HepG2 (cell line): Measurements from ENCODE around the gene CNTRL. TPM values are rescaled to one million over a fixed set of nuclear protein-coding genes. Genes with fewer than 3 reads are reported as not detected.
A peak's percentile ranks its signal among the peaks of the same experiment; 100 is the strongest.

ENCODE experiments used
- ARID3A ChIP-seq: IDR thresholded peaks from 2 replicates; pipeline ENCODE4 v1.6.1; 2012; ENCODE audit warnings: low read depth, low read length, improper control_type of control experiment
- ARID5B ChIP-seq: IDR thresholded peaks from 2 replicates; pipeline ENCODE4 v1.4.0; 2020; ENCODE audit warnings: mild to moderate bottlenecking, missing genetic modification reagents
- ERF ChIP-seq: IDR thresholded peaks from 2 replicates; pipeline ENCODE4 v1.6.1; 2018; ENCODE audit warnings: missing biosample characterization, missing genetic modification reagents
- FIP1L1 ChIP-seq: fragments of 200-400 bp; formaldehyde crosslinking; IDR thresholded peaks from 2 replicates; pipeline ENCODE4 v1.6.1; 2018; ENCODE audit warnings: low read depth, mild to moderate bottlenecking, low read length, moderate library complexity, borderline replicate concordance; ENCODE audit not compliant: insufficient read depth
- FOXA3 ChIP-seq: IDR thresholded peaks from 2 replicates; pipeline ENCODE4 v1.6.1; 2016; ENCODE audit warnings: missing genetic modification reagents, missing compliant biosample characterization
- FOXK1 ChIP-seq: sonication (generic); formaldehyde crosslinking; IDR thresholded peaks from 2 replicates; pipeline ENCODE4 v1.4.0; 2020; ENCODE audit warnings: low read depth, missing genetic modification reagents, borderline replicate concordance
- FUBP1 ChIP-seq: sonication (generic); formaldehyde crosslinking; IDR thresholded peaks from 2 replicates; pipeline ENCODE4 v1.5.1; 2020; ENCODE audit warnings: missing genetic modification reagents, mild to moderate bottlenecking, borderline replicate concordance
- HNF4A ChIP-seq: sonication (generic); formaldehyde crosslinking; IDR thresholded peaks from 2 replicates; pipeline ENCODE4 v1.4.0; 2020; ENCODE audit warnings: missing genetic modification reagents
- HNRNPUL1 ChIP-seq: fragments of 200-400 bp; formaldehyde crosslinking; IDR thresholded peaks from 2 replicates; pipeline ENCODE4 v1.6.1; 2017; ENCODE audit warnings: low read depth, mild to moderate bottlenecking, low read length, moderate library complexity
- JUNB ChIP-seq: sonication (generic); formaldehyde crosslinking; IDR thresholded peaks from 2 replicates; pipeline ENCODE4 v1.8.0; 2022; ENCODE audit warnings: missing genetic modification reagents, mild to moderate bottlenecking, borderline replicate concordance
- KDM1A ChIP-seq: IDR thresholded peaks from 2 replicates; pipeline ENCODE4 v1.6.1; 2016; ENCODE audit warnings: missing compliant biosample characterization
- MIXL1 ChIP-seq: IDR thresholded peaks from 2 replicates; pipeline ENCODE4 v1.6.1; 2016
- NBN ChIP-seq: fragments of 450-650 bp; conservative IDR thresholded peaks from 2 replicates; pipeline ENCODE4 v1.6.1; 2017
- RAD21 ChIP-seq: fragments of 450-650 bp; formaldehyde crosslinking; IDR thresholded peaks from 2 replicates; pipeline ENCODE4 v1.5.0; 2020; ENCODE audit warnings: mild to moderate bottlenecking
- REXO4 ChIP-seq: sonication (generic); formaldehyde crosslinking; IDR thresholded peaks from 2 replicates; pipeline ENCODE4 v1.8.0; 2022; ENCODE audit warnings: missing genetic modification reagents, mild to moderate bottlenecking, borderline replicate concordance
- SATB2 ChIP-seq: sonication (generic); formaldehyde crosslinking; IDR thresholded peaks from 2 replicates; pipeline ENCODE4 v1.5.0; 2020; ENCODE audit warnings: missing genetic modification reagents
- SMC3 ChIP-seq: IDR thresholded peaks from 2 replicates; pipeline ENCODE4 v1.6.1; 2011; ENCODE audit warnings: low read length, improper control_type of control experiment
- ZBTB44 ChIP-seq: sonication (generic); formaldehyde crosslinking; IDR thresholded peaks from 2 replicates; pipeline ENCODE4 v1.4.0; 2020; ENCODE audit warnings: missing genetic modification reagents
- ZNF333 ChIP-seq: sonication (generic); formaldehyde crosslinking; IDR thresholded peaks from 2 replicates; pipeline ENCODE4 v1.4.0; 2020; ENCODE audit warnings: mild to moderate bottlenecking, missing genetic modification reagents, borderline replicate concordance
- ZNF441 ChIP-seq: sonication (generic); formaldehyde crosslinking; IDR thresholded peaks from 2 replicates; pipeline ENCODE4 v1.7.0; 2021; ENCODE audit warnings: missing genetic modification reagents, borderline replicate concordance
- ZNF446 ChIP-seq: sonication (generic); formaldehyde crosslinking; IDR thresholded peaks from 2 replicates; pipeline ENCODE4 v1.5.0; 2020; ENCODE audit warnings: mild to moderate bottlenecking, missing genetic modification reagents
- ZNF747 ChIP-seq: sonication (generic); formaldehyde crosslinking; IDR thresholded peaks from 2 replicates; pipeline ENCODE4 v1.8.1; 2023; ENCODE audit warnings: missing genetic modification reagents, mild to moderate bottlenecking, borderline replicate concordance
- ZNF792 ChIP-seq: IDR thresholded peaks from 2 replicates; pipeline ENCODE4 v1.6.1; 2016
- polyA plus RNA-seq, 8 experiments: library from polyadenylated mRNA; depleted of rRNA in 3 of 8; stranded (reverse) in 7 of 8; unstranded in 1 of 8; fragments of >200 nt; fragmentation: Illumina TruSeq in 4 of 8; extraction: Trizol in 4 of 8; gene quantifications; 2 replicates each; pipeline versions ENCODE4 v1.2.1 to v1.2.3, GENCODE V29; 2011 to 2016; ENCODE audit warnings: low read depth in 4 of 8, missing spikeins in 1 of 8, mixed read lengths in 1 of 8; ENCODE audit not compliant: insufficient read depth in 1 of 8
- total RNA-seq, 5 experiments: library from RNA; depleted of rRNA; stranded (reverse); fragments of >200 nt; fragmentation: Illumina TruSeq; extraction: Trizol; gene quantifications; 2 replicates each; pipeline ENCODE4 v1.2.3, GENCODE V29; 2016; ENCODE audit warnings: low read depth in 1 of 5

The CNTRL gene
- total and polyA plus RNA-seq, 2 of the 13 experiments (the other 11 are each of a cell fraction or from before 2014, with no cell fraction given): 7.5 to 11.8 TPM

GRCh38 chr9:121059998-121060636, 14.6 kb upstream of the CNTRL start (continued):
- peak; percentile 86 for TF ChIP-seq ARID3A
- no peak for TF ChIP-seq NBN
- TF ChIP-seq FUBP1 (CRISPR knock-in tag): no peak
- 0 out of 2 replicates have a peak, but pooled peaks have one; percentile 63 for TF ChIP-seq MIXL1
- peak; percentile 86 for TF ChIP-seq SMC3
- no peak for TF ChIP-seq ZNF792 (CRISPR knock-in tag)
- no peak for TF ChIP-seq HNF4A (CRISPR knock-in tag)
- peak; percentile 45; the same call in 1 of the 2 replicates for TF ChIP-seq RAD21
- TF ChIP-seq FOXA3 (CRISPR knock-in tag): 0 out of 2 replicates have a peak, but pooled peaks have one; percentile 23
- no peak for TF ChIP-seq FIP1L1
- TF ChIP-seq KDM1A (CRISPR knock-in tag): no peak
- TF ChIP-seq REXO4 (CRISPR knock-in tag): no peak
- TF ChIP-seq HNRNPUL1: no peak
- 0 out of 2 replicates have a peak, but pooled peaks have one; percentile 30 for TF ChIP-seq ERF
- TF ChIP-seq ZNF333 (CRISPR knock-in tag): no peak
- TF ChIP-seq FOXK1 (CRISPR knock-in tag): no peak
- no peak for TF ChIP-seq ZNF747 (CRISPR knock-in tag)
- TF ChIP-seq ARID5B (CRISPR knock-in tag): peak; percentile 45; the same call in 1 of the 2 replicates
- TF ChIP-seq SATB2 (CRISPR knock-in tag): 0 out of 2 replicates have a peak, but pooled peaks have one; percentile 53
- TF ChIP-seq JUNB (CRISPR knock-in tag): no peak
- TF ChIP-seq ZNF446: no peak
- TF ChIP-seq ZNF441: no peak
- no peak for TF ChIP-seq ZBTB44 (CRISPR knock-in tag)
